B cell (primary cell): ENCODE results near the gene RRAGC. TPM values are rescaled to one million over a fixed set of nuclear protein-coding genes. Genes with fewer than 3 reads are reported as not detected.

ENCODE experiments used
- ATAC-seq: fragments of 200-7000 bp; cut with Tn5 transposase; one replicate; pipeline ENCODE4 v1.10.0; 2021; ENCODE audit warnings: low read depth, mild to moderate bottlenecking, moderate number of reproducible peaks, moderate library complexity
- CTCF ChIA-PET: fragments of 350-600 bp; sonication (Branson Sonifier 250); formaldehyde crosslinking; loops from one replicate; lab custom pipeline; 2021; ENCODE audit warnings: antibody characterized with exemption, inconsistent platforms; lab: Charles Lee
- POLR2A ChIA-PET: fragments of 350-600 bp; sonication (Branson Sonifier 250); formaldehyde crosslinking; loops from one replicate; lab custom pipeline; 2021; ENCODE audit warnings: antibody characterized with exemption; lab: Charles Lee
- DNase-seq: peaks from one replicate; pipeline ENCODE4 v3.0.0; 2013
- H2AFZ ChIP-seq: 2 replicates; pipeline ENCODE4 v1.6.1; 2012; ENCODE audit warnings: mild to moderate bottlenecking, low read depth, low read length; ENCODE audit not compliant: insufficient read depth, poor library complexity, severe bottlenecking
- H3K27ac ChIP-seq, 2 donors: 1 replicate in 1 of 2; 2 replicates in 1 of 2; pipeline ENCODE4 v1.5.1; 2012 to 2013; ENCODE audit warnings: low read length in 2 of 2, mild to moderate bottlenecking in 2 of 2, moderate library complexity in 1 of 2
- H3K27me3 ChIP-seq, 4 experiments: fragments of 200-600 bp in 1 of 4; sonication (generic) in 1 of 4; replicated peaks in 1 of 4; 1 replicate in 2 of 4; 2 replicates in 2 of 4; pipeline versions ENCODE4 v1.6.1 to v1.7.0; 2013 to 2016; ENCODE audit warnings: low read length in 3 of 4, mild to moderate bottlenecking in 2 of 4, mixed read lengths in 1 of 4, moderate library complexity in 1 of 4; ENCODE audit not compliant: insufficient read depth in 4 of 4, control insufficient read depth in 3 of 4; ENCODE audit errors: control extremely low read depth in 1 of 4
- H3K36me3 ChIP-seq, 2 experiments: replicated peaks in 1 of 2; 1 replicate in 1 of 2; 2 replicates in 1 of 2; pipeline versions ENCODE4 v1.6.1 to v1.7.1; 2013; ENCODE audit warnings: low read length in 1 of 2; ENCODE audit not compliant: insufficient read depth in 2 of 2, control insufficient read depth in 1 of 2; ENCODE audit errors: control extremely low read depth in 1 of 2, extremely low read depth in 1 of 2
- H3K4me1 ChIP-seq, 2 donors: fragments of 200-600 bp in 1 of 2; sonication (generic) in 1 of 2; 1 replicate in 1 of 2; 2 replicates in 1 of 2; pipeline versions ENCODE4 v1.5.1 to v1.6.1; 2013 to 2017; ENCODE audit warnings: low read length in 2 of 2; ENCODE audit not compliant: control insufficient read depth in 2 of 2, insufficient read depth in 2 of 2
- H3K4me2 ChIP-seq: replicated peaks from 2 replicates; pipeline ENCODE3; 2012; ENCODE audit warnings: mild to moderate bottlenecking, low read depth, low read length; ENCODE audit not compliant: poor library complexity, severe bottlenecking
- H3K4me3 ChIP-seq, 5 experiments: fragments of 200-600 bp in 1 of 5; sonication (generic) in 1 of 5; 1 replicate in 3 of 5; 2 replicates in 2 of 5; pipeline versions ENCODE4 v1.5.1 to v1.7.0; 2011 to 2016; ENCODE audit warnings: low read length in 4 of 5, mild to moderate bottlenecking in 4 of 5, low read depth in 2 of 5, control low read depth in 1 of 5, moderate library complexity in 1 of 5; ENCODE audit not compliant: insufficient read depth in 1 of 5; ENCODE audit errors: control extremely low read depth in 1 of 5, extremely low read depth in 1 of 5
- H3K79me2 ChIP-seq: fragments of 200-600 bp; sonication (generic); one replicate; pipeline ENCODE4 v1.6.0; 2016; ENCODE audit warnings: low read length; ENCODE audit not compliant: control insufficient read depth, insufficient read depth
- H3K9ac ChIP-seq: fragments of 200-600 bp; sonication (generic); 2 replicates; pipeline ENCODE4 v1.6.1; 2017; ENCODE audit warnings: mild to moderate bottlenecking, low read length, moderate library complexity
- H3K9me3 ChIP-seq, 3 donors: one replicate each; pipeline versions ENCODE4 v1.6.1 to v1.7.1; 2013; ENCODE audit warnings: low read length in 2 of 3; ENCODE audit not compliant: control insufficient read depth in 2 of 3, insufficient read depth in 1 of 3; ENCODE audit errors: control extremely low read depth in 1 of 3
- H4K20me1 ChIP-seq: 2 replicates; pipeline ENCODE4 v1.6.0; 2012; ENCODE audit warnings: mild to moderate bottlenecking, low read length; ENCODE audit not compliant: insufficient read depth, control insufficient read depth, poor library complexity, severe bottlenecking
- H3K27ac Mint-ChIP-seq: one replicate; pipeline ENCODE4 v1.8.0; 2021; ENCODE audit warnings: mixed read lengths
- H3K27me3 Mint-ChIP-seq: one replicate; pipeline ENCODE4 v1.8.0; 2021; ENCODE audit warnings: mixed read lengths
- H3K4me1 Mint-ChIP-seq: one replicate; pipeline ENCODE4 v1.8.0; 2021; ENCODE audit warnings: mixed read lengths
- H3K4me3 Mint-ChIP-seq: one replicate; pipeline ENCODE4 v1.8.0; 2021; ENCODE audit warnings: mixed read lengths
- H3K9me3 Mint-ChIP-seq: one replicate; pipeline ENCODE4 v1.8.0; 2022; ENCODE audit warnings: mixed read lengths; ENCODE audit not compliant: insufficient read depth
- CTCF ChIP-seq: fragments of 200-600 bp; IDR thresholded peaks from one replicate; pipeline ENCODE4 v1.8.0; 2022; ENCODE audit warnings: antibody characterized with exemption, mild to moderate bottlenecking
- EZH2 ChIP-seq: IDR thresholded peaks from 2 replicates; pipeline ENCODE4 v1.6.1; 2012; ENCODE audit warnings: borderline replicate concordance, low read depth, mild to moderate bottlenecking, moderate library complexity, low read length; ENCODE audit not compliant: insufficient read depth, poor library complexity, severe bottlenecking
- WGBS: methylation state at CpG from one replicate; pipeline ENCODE4 v1.1.5; 2013; ENCODE audit warnings: missing lambda C conversion rate; ENCODE audit not compliant: insufficient coverage; 5-methylcytosine and 5-hydroxymethylcytosine counted together
- intact Hi-C: fragments of 100-400 bp; cut with micrococcal nuclease; formaldehyde crosslinking; loops from one replicate; pipeline ENCODE4 v1.10.0; 2022
- polyA minus RNA-seq: library from RNA; depleted of rRNA, polyadenylated mRNA; stranded (reverse); fragments of >200 nt; gene quantifications from 2 replicates; pipeline ENCODE4 v1.2.3, GENCODE V29; 2012
- polyA plus RNA-seq: library from polyadenylated mRNA; depleted of rRNA; stranded (reverse); fragments of >200 nt; gene quantifications from 2 replicates; pipeline ENCODE4 v1.2.3, GENCODE V29; 2012
- total RNA-seq, 2 donors: library from RNA; stranded (reverse); fragments of 120-200 nt in 1 of 2; gene quantifications; 1 replicate in 1 of 2; 2 replicates in 1 of 2; pipeline versions ENCODE4 v1.2.3 to v1.2.4, GENCODE V29; 2013 to 2022

The RRAGC gene
- total RNA-seq = 37.6 and 39.3 TPM in 2 replicates
- total RNA-seq (2013) = 15.5 TPM
- 11.4 and 18.2 TPM in 2 replicates for polyA plus RNA-seq
- polyA minus RNA-seq = 7.9 and 10.7 TPM in 2 replicates

GRCh38 chr1:38859561-38860453 lies at the start of gene RRAGC:
RRAGC (minus strand) TSS chr1:38859772; CDS start chr1:38859646, 126 bp downstream.
- under 1% methylated on average over 70 of the region's 70 CpGs for WGBS
- Histone ChIP-seq H3K9ac (peak within 1 kb of the TSS; percentile 74), H3K27me3 (no peaks in the 10 kb centered on the region), H3K4me2 (peak within 1 kb of the TSS; percentile 73), H4K20me1 (peaks cover 28% of the 10 kb centered on the region), H3K36me3 (peaks cover 0 to 30% of the 10 kb centered on the region in 2 experiments), H3K4me1 (peaks cover 22 to 31% of the 10 kb centered on the region in 2 donors), H3K79me2 (peaks cover 61% of the 10 kb centered on the region), H3K9me3 (no peaks in the 10 kb centered on the region), H3K4me3 (peak within 1 kb of the TSS; percentile 68 to 92 (median 85)), H3K27ac (peak within 1 kb of the TSS; percentile 82 to 91), H2AFZ (peak within 1 kb of the TSS; percentile 77)
- intact Hi-C loops = loop anchor here (1.0 to 5.0 kb wide), 8 partner anchors 13 to 1383 kb away; partner anchors contain the start of genes MYCBP and NDUFS5
- peak; percentile 92 for ATAC-seq
- Mint-ChIP-seq H3K27me3 (no peaks in the 10 kb centered on the region), H3K4me3 (peak within 1 kb of the TSS; percentile 93), H3K4me1 (peaks cover 53% of the 10 kb centered on the region), H3K9me3 (no peaks in the 10 kb centered on the region), H3K27ac (peak within 1 kb of the TSS; percentile 96)
- no peak for TF ChIP-seq CTCF
- TF ChIP-seq EZH2 = no peak
- CTCF ChIA-PET = interaction anchor here (0.6 kb wide), 1 partner anchor 875 kb away, joined by 3 read pairs; no protein-coding TSS in a partner anchor
- peak; percentile 98 for DNase-seq
- POLR2A ChIA-PET = interaction anchor here (1.0 to 3.1 kb wide), 2 partner anchors 13 to 133 kb away, joined by 3 to 16 read pairs; partner anchors contain the start of gene MYCBP

GRCh38 chr1:38908821-38909220 lies 49.2 kb upstream of the RRAGC start:
- no peaks in the 10 kb centered on the region for H3K4me1 ChIP-seq
- H3K4me3 ChIP-seq = no peak overlapping the region
- no peak overlapping the region for H2AFZ ChIP-seq
- CTCF ChIA-PET = no interaction called here
- Mint-ChIP-seq H3K4me1 (no peaks in the 10 kb centered on the region), H3K27me3 (no peaks in the 10 kb centered on the region), H3K4me3 (no peak overlapping the region), H3K27ac (no peak overlapping the region), H3K9me3 (peaks cover 4% of the 10 kb centered on the region)
- no peaks in the 10 kb centered on the region for H4K20me1 ChIP-seq
- no peak overlapping the region for H3K27ac ChIP-seq
- no peak overlapping the region for H3K9ac ChIP-seq
- H3K9me3 ChIP-seq = peaks cover 2 to 17% (median 4%) of the 10 kb centered on the region in 3 donors
- H3K79me2 ChIP-seq = no peaks in the 10 kb centered on the region
- TF ChIP-seq CTCF (no peak), EZH2 (no peak)
- no peak overlapping the region for H3K4me2 ChIP-seq
- POLR2A ChIA-PET = no interaction called here
- H3K27me3 ChIP-seq = no peaks in the 10 kb centered on the region
- DNase-seq (no peak), ATAC-seq (no peak)
- 95% methylated on average over 11 of the region's 13 CpGs for WGBS
- no peaks in the 10 kb centered on the region for H3K36me3 ChIP-seq
- intact Hi-C loops = no loop called here
